ENCODE data around the gene CELF5.

Gene CELF5

DNA sequence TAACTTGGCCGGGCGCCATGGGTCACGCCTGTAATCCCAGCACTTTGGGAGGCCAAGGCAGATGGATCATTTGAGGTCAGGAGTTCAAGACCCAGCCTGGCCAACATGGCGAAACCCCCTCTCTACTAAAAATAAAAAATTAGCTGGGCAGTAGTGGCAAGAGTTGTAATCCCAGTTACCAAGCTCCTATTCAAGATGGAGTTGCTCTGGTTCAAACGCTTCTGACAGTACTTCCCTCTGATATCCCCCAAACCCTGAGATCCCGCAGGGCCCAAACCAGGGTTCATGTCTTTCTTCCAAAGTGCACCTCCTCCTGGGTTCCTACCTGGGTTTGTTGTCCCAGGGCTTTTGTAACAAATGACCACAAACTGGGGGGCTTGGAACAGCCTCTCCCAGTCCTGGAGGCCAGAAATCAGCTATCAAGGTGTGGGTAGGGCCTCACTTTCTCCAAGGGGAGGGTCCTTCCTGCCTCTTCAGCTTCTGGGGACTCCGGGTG lies 13.7 kb downstream of the CELF5 start:
- TF ChIP-seq CTCF (IDR thresholded peaks at IDR 0.05; ENCODE audit: low read length) (no peak), EZH2 (IDR thresholded peaks at IDR 0.05; ENCODE audit: borderline replicate concordance, low read length) (no peak)
- Histone ChIP-seq H3K27me3 (ENCODE audit: insufficient read depth, low read length) (no peaks in the 10 kb centered on the region), H3K9ac (ENCODE audit: low read length) (no peak overlapping the region), H2AFZ (ENCODE audit: low read length) (no peak overlapping the region), H3K4me1 (ENCODE audit: insufficient read depth, low read length, severe bottlenecking) (no peaks in the 10 kb centered on the region), H4K20me1 (ENCODE audit: insufficient read depth, low read length) (no peaks in the 10 kb centered on the region), H3F3A (ENCODE audit: insufficient read depth, low read length) (no peaks in the 10 kb centered on the region), H3K9me3 (ENCODE audit: low read length) (no peaks in the 10 kb centered on the region), H3K27ac (ENCODE audit: low read depth, low read length, poor library complexity, severe bottlenecking) (no peak overlapping the region), H3K4me2 (ENCODE audit: low read length) (no peak overlapping the region), H3K9me2 (ENCODE audit: low read depth, low read length) (no peaks in the 10 kb centered on the region), H3K4me3 (ENCODE audit: low read depth, low read length, poor library complexity, severe bottlenecking) (no peak overlapping the region), H3K79me2 (ENCODE audit: insufficient read depth, low read length) (no peaks in the 10 kb centered on the region), H3K36me3 (ENCODE audit: insufficient read depth, low read length) (no peaks in the 10 kb centered on the region)

- Histone ChIP-seq H4K20me1 (ENCODE audit: insufficient read depth, low read length) (no peaks in the 10 kb centered on the region), H3K4me3 (ENCODE audit: low read depth, low read length, poor library complexity, severe bottlenecking) (no peak overlapping the region), H3K36me3 (ENCODE audit: insufficient read depth, low read length) (no peaks in the 10 kb centered on the region), H3K9me2 (ENCODE audit: low read depth, low read length) (no peaks in the 10 kb centered on the region), H3K27ac (ENCODE audit: low read depth, low read length, poor library complexity, severe bottlenecking) (no peak overlapping the region), H3K79me2 (ENCODE audit: insufficient read depth, low read length) (no peaks in the 10 kb centered on the region), H3K9ac (ENCODE audit: low read length) (no peak overlapping the region), H3K4me2 (ENCODE audit: low read length) (no peak overlapping the region), H2AFZ (ENCODE audit: low read length) (no peak overlapping the region), H3K9me3 (ENCODE audit: low read length) (no peaks in the 10 kb centered on the region), H3K27me3 (ENCODE audit: insufficient read depth, low read length) (no peaks in the 10 kb centered on the region), H3K4me1 (ENCODE audit: insufficient read depth, low read length, severe bottlenecking) (no peaks in the 10 kb centered on the region), H3F3A (ENCODE audit: insufficient read depth, low read length) (no peaks in the 10 kb centered on the region)
- TF ChIP-seq EZH2 (IDR thresholded peaks at IDR 0.05; ENCODE audit: borderline replicate concordance, low read length) (no peak), CTCF (IDR thresholded peaks at IDR 0.05; ENCODE audit: low read length) (no peak)
Measured at GRCh38 chr19:3239367-3239766, 14.9 kb downstream of the CELF5 start.

DNA sequence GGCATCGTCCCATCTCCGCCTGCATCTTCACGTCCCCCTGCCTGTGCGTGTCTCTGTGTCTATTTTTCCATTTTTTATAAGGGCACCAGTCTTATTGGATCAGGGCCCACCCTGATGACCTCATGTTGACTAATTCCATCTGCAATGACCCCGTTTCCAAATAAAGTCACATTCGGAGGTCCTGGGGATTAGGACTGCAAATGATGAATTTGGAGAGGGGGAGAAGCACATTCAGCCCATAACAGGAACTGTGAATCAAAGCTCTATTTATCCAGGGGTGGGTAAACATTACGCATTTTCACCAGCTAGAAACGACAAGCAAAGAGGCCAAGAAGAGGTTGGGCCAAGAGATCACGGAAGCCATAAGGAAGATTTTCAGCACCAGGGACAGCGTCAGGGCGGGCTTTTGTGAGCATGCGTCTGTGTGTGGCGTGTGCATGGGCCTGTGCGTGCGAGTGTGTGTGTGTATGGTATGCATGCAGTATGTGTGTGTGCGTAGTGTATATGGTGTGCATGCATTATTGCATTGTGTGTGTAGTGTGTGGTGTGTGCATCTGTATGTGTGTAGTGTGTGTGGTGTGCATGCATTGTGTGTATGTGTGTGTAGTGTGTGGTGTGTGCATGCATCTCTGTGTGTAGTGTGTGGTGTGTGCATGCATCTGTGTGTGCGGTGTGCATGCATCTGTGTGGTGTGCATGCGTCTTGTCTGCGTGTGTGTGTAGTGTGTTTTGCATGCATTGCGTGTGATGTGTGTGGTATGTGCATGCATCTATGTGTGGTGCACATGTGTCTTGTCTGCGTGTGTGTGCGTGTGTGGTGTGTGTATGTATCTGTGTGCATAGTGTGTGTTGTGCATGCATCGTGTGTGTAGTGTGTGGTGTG lies 19.6 kb downstream of the CELF5 start:
- TF ChIP-seq EZH2 (IDR thresholded peaks at IDR 0.05; ENCODE audit: borderline replicate concordance, low read length) (no peak), CTCF (IDR thresholded peaks at IDR 0.05; ENCODE audit: low read length) (no peak)
- no peaks in the 10 kb centered on the region for H4K20me1 ChIP-seq (ENCODE audit: insufficient read depth, low read length)
- H3K27me3 ChIP-seq (ENCODE audit: insufficient read depth, low read length), result no peaks in the 10 kb centered on the region
- no peak overlapping the region for H2AFZ ChIP-seq (ENCODE audit: low read length)
- H3K9ac ChIP-seq (ENCODE audit: low read length), result no peak overlapping the region
- no peak overlapping the region for H3K4me2 ChIP-seq (ENCODE audit: low read length)
- no peaks in the 10 kb centered on the region for H3K79me2 ChIP-seq (ENCODE audit: insufficient read depth, low read length)
- H3K9me2 ChIP-seq (ENCODE audit: low read depth, low read length), result no peaks in the 10 kb centered on the region
- no peak overlapping the region for H3K27ac ChIP-seq (ENCODE audit: low read depth, low read length, poor library complexity, severe bottlenecking)
- no peaks in the 10 kb centered on the region for H3K4me1 ChIP-seq (ENCODE audit: insufficient read depth, low read length, severe bottlenecking)
- no peak overlapping the region for H3K4me3 ChIP-seq (ENCODE audit: low read depth, low read length, poor library complexity, severe bottlenecking)
- H3K9me3 ChIP-seq (ENCODE audit: low read length), result no peaks in the 10 kb centered on the region
- no peaks in the 10 kb centered on the region for H3K36me3 ChIP-seq (ENCODE audit: insufficient read depth, low read length)
- H3F3A ChIP-seq (ENCODE audit: insufficient read depth, low read length), result no peaks in the 10 kb centered on the region
